Measurements from ENCODE around the gene YWHAG. TPM values are rescaled to one million over a fixed set of nuclear protein-coding genes. Genes with fewer than 3 reads are reported as not detected.
"Not testable (repeated sequence)": the region's sequence is repeated elsewhere in the genome, so short reads cannot be mapped to it uniquely, and the experiment has no call there.

The YWHAG gene
- total RNA-seq, 1 donor from 2014 or later = 200 TPM

GRCh38 chr7:76400248-76400647 is 41.5 kb upstream of the YWHAG start:
- Mint-ChIP-seq H3K27ac (ENCODE audit: unreplicated experiment) (no peak overlapping the region), H3K36me3 (ENCODE audit: low read depth) (no peaks in the 10 kb centered on the region), H3K4me3 (no peak overlapping the region), H3K27me3 (ENCODE audit: low read depth) (no peaks in the 10 kb centered on the region), H3K9me3 (no peaks in the 10 kb centered on the region), H3K4me1 (no peaks in the 10 kb centered on the region)
- TF ChIP-seq CTCF (conservative IDR thresholded peaks at IDR 0.05) = no peak
- no peak for DNase-seq (ENCODE audit: low read depth, low spot score)

- peak overlapping the region; percentile 44 for H3K4me3 Mint-ChIP-seq
- no peaks in the 10 kb centered on the region for H3K36me3 Mint-ChIP-seq (ENCODE audit: low read depth)
- no peak for DNase-seq (ENCODE audit: low read depth, low spot score)
- no peak for TF ChIP-seq CTCF (conservative IDR thresholded peaks at IDR 0.05)
- H3K4me1 Mint-ChIP-seq = peaks cover 9% of the 10 kb centered on the region
- H3K27me3 Mint-ChIP-seq (ENCODE audit: low read depth) = no peaks in the 10 kb centered on the region
- H3K27ac Mint-ChIP-seq (ENCODE audit: unreplicated experiment) = peak overlapping the region; percentile 57
- H3K9me3 Mint-ChIP-seq = no peaks in the 10 kb centered on the region
Observed at GRCh38 chr7:76397409-76398183, 38.8 kb upstream of the YWHAG start.

GRCh38 chr7:76396864-76397263 is 38.1 kb upstream of the YWHAG start:
- Mint-ChIP-seq H3K9me3 (no peaks in the 10 kb centered on the region), H3K36me3 (ENCODE audit: low read depth) (no peaks in the 10 kb centered on the region), H3K27me3 (ENCODE audit: low read depth) (no peaks in the 10 kb centered on the region), H3K27ac (ENCODE audit: unreplicated experiment) (no peak overlapping the region), H3K4me3 (no peak overlapping the region), H3K4me1 (peaks cover 11% of the 10 kb centered on the region)
- DNase-seq (ENCODE audit: low read depth, low spot score) = no peak
- no peak for TF ChIP-seq CTCF (conservative IDR thresholded peaks at IDR 0.05)

DNA sequence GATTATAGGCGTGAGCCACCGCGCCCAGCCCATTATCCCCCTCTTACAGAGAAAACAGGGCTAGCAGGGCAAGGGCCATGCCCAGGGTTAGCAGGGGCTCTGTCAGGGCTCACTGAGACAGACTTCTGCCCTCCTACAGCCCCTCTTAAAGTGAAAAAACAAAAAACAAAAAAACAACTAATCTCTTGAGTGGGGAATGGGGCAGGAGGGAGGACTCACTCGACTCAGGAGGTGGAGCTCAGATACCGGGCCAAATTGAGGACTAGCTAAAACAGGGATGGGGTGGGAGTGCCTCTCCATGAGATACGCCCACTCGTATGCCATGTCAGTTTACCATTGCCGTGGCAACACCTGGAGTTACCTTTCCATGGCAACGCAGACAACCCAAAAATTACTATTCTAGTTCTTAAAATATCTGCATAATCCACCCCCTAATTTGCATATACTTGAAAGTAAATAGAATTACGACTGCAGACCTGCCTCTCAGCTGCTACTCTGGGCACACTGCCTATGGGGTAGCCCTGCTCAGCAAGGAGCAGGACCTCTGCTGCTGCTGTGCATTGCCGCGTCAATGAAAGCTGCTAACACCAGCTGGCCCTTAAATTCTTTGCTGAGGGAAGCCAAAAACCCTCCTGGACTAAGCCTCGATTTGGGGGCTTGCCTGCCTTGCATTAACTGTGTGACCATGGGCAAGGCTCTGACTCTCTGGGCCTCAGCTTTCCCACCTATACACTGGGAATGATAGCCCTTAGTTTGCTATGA is 37.4 kb upstream of the YWHAG start:
- Mint-ChIP-seq H3K4me1 (peaks cover 11% of the 10 kb centered on the region), H3K9me3 (no peaks in the 10 kb centered on the region), H3K27ac (ENCODE audit: unreplicated experiment) (no peak overlapping the region), H3K36me3 (ENCODE audit: low read depth) (no peaks in the 10 kb centered on the region), H3K4me3 (peak overlapping the region; percentile 50), H3K27me3 (ENCODE audit: low read depth) (no peaks in the 10 kb centered on the region)
- TF ChIP-seq CTCF (conservative IDR thresholded peaks at IDR 0.05) = no peak
- DNase-seq (ENCODE audit: low read depth, low spot score) = no peak

DNA sequence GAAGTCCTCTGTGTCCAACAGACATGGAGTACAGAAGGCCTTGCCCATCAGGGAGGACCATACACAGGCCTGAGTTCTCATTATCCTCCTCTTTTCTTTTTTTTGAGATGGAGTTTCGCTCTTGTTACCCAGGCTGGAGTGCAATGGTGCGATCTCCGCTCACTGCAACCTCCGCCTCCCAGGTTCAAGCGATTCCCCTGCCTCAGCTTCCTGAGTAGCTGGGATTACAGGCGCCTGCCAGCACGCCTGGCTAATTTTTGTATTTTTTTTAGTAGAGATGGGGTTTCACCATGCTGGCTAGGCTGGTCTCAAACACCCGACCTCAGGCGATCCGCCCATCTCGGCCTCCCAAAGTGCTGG is 36.8 kb upstream of the YWHAG start:
- not testable (repeated sequence) for H3K36me3 Mint-ChIP-seq (ENCODE audit: low read depth); H3K27me3 Mint-ChIP-seq (ENCODE audit: low read depth); H3K4me3 Mint-ChIP-seq; H3K9me3 Mint-ChIP-seq; DNase-seq (ENCODE audit: low read depth, low spot score); H3K27ac Mint-ChIP-seq (ENCODE audit: unreplicated experiment)
- H3K4me1 Mint-ChIP-seq = peaks cover 11% of the 10 kb centered on the region

DNA sequence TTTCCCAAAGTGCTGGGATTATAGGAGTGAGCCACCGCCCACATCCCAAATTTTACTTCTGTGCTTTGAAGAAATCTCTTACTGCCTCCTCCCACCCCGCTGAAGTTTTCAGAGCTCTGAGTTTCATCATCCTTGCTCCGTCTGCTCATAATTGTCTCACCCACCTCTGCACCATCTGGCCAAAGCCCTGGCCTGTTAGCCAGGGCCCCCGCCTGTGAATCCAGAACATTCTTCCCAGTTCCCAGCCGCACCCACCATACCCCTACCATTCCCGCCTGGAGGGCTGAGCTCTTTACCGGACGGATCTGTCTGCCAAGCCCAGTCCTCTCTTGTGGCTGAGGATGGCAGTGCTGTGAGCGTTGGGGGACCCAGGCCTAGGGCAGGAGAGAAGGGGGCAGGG is 36.2 kb upstream of the YWHAG start:
- peaks cover 11% of the 10 kb centered on the region for H3K4me1 Mint-ChIP-seq
- DNase-seq (ENCODE audit: low read depth, low spot score) = no peak
- no peaks in the 10 kb centered on the region for H3K27me3 Mint-ChIP-seq (ENCODE audit: low read depth)
- H3K36me3 Mint-ChIP-seq (ENCODE audit: low read depth) = no peaks in the 10 kb centered on the region
- no peak for TF ChIP-seq CTCF (conservative IDR thresholded peaks at IDR 0.05)
- H3K4me3 Mint-ChIP-seq = peak overlapping the region; percentile 64
- no peak overlapping the region for H3K27ac Mint-ChIP-seq (ENCODE audit: unreplicated experiment)
- H3K9me3 Mint-ChIP-seq = no peaks in the 10 kb centered on the region
